H1 (cell line): Measurements from ENCODE around the gene LIG3. TPM values are rescaled to one million over a fixed set of nuclear protein-coding genes. Genes with fewer than 3 reads are reported as not detected.

Source experiments
- CTCF ChIA-PET: fragments of 300-600 bp; sonication (Branson Sonifier 250); formaldehyde crosslinking; loops from one replicate; lab custom pipeline; 2021; ENCODE audit not compliant: partially characterized antibody; lab: Charles Lee
- POLR2A ChIA-PET: fragments of 300-600 bp; sonication (Branson Sonifier 250); formaldehyde crosslinking; loops from one replicate; lab custom pipeline; 2021; ENCODE audit warnings: inconsistent platforms; ENCODE audit not compliant: partially characterized antibody; lab: Charles Lee
- DNase-seq, 2 experiments: peaks; one replicate each; pipeline versions ENCODE4 v3.0.0 to v3.0.0-alpha.2; 2010 to 2022; ENCODE audit warnings: low spot score in 2 of 2, low read depth in 1 of 2, mixed read lengths in 1 of 2
- FAIRE-seq: peaks from 2 replicates; lab custom pipeline; 2011; peaks lifted over from hg19 to GRCh38; lab: Jason Lieb, UNC
- H2AFZ ChIP-seq: 2 replicates; pipeline ENCODE4 v1.8.1; 2012; ENCODE audit warnings: low read length, inconsistent platforms
- H2AK5ac ChIP-seq: 2 replicates; pipeline ENCODE4 v1.6.1; 2013; ENCODE audit warnings: low read depth, low read length
- H2BK120ac ChIP-seq: replicated peaks from 2 replicates; pipeline ENCODE3; 2013; ENCODE audit warnings: low read depth, low read length, inconsistent platforms
- H2BK12ac ChIP-seq: 2 replicates; pipeline ENCODE4 v1.6.1; 2013; ENCODE audit warnings: low read depth, low read length
- H2BK15ac ChIP-seq: 2 replicates; pipeline ENCODE4 v1.6.1; 2013; ENCODE audit warnings: low read length
- H2BK20ac ChIP-seq: 2 replicates; pipeline ENCODE4 v1.6.1; 2013; ENCODE audit warnings: low read length
- H2BK5ac ChIP-seq: 2 replicates; pipeline ENCODE4 v1.6.1; 2013; ENCODE audit warnings: low read depth, low read length
- H3K14ac ChIP-seq: 2 replicates; pipeline ENCODE4 v1.6.1; 2013; ENCODE audit warnings: inconsistent platforms; ENCODE audit not compliant: insufficient read length
- H3K18ac ChIP-seq: 2 replicates; pipeline ENCODE4 v1.6.1; 2013; ENCODE audit warnings: low read length; ENCODE audit errors: extremely low read depth
- H3K23ac ChIP-seq: 2 replicates; pipeline ENCODE4 v1.6.1; 2013; ENCODE audit warnings: inconsistent platforms; ENCODE audit not compliant: insufficient read length
- H3K23me2 ChIP-seq: 2 replicates; pipeline ENCODE4 v1.6.1; 2013; ENCODE audit warnings: low read depth, low read length
- H3K27ac ChIP-seq: 2 replicates; pipeline ENCODE4 v1.6.1; 2011; ENCODE audit warnings: low read depth, low read length, inconsistent platforms
- H3K27me3 ChIP-seq, 4 experiments: replicated peaks in 1 of 4; 1 replicate in 1 of 4; 2 replicates in 3 of 4; pipeline versions ENCODE4 v1.6.1 to v1.8.1; 2011 to 2013; ENCODE audit warnings: low read length in 3 of 4, mild to moderate bottlenecking in 3 of 4, inconsistent platforms in 2 of 4, mixed read lengths in 2 of 4, moderate library complexity in 1 of 4; ENCODE audit not compliant: control insufficient read depth in 3 of 4, insufficient read depth in 3 of 4; ENCODE audit errors: extremely low read depth in 1 of 4
- H3K36me3 ChIP-seq, 4 experiments: 2 replicates each; pipeline versions ENCODE4 v1.6.1 to v1.8.1; 2011 to 2013; ENCODE audit warnings: mild to moderate bottlenecking in 4 of 4, low read length in 3 of 4, moderate library complexity in 2 of 4, control low read depth in 1 of 4, inconsistent platforms in 1 of 4; ENCODE audit not compliant: insufficient read depth in 4 of 4, control insufficient read depth in 2 of 4
- H3K4ac ChIP-seq: replicated peaks from 2 replicates; pipeline ENCODE3; 2013; ENCODE audit warnings: low read length, low read depth, mixed read lengths, inconsistent platforms; ENCODE audit not compliant: insufficient read length
- H3K4me1 ChIP-seq, 4 experiments: replicated peaks in 1 of 4; 1 replicate in 1 of 4; 2 replicates in 3 of 4; pipeline versions ENCODE4 v1.6.1 to v1.8.1; 2011 to 2013; ENCODE audit warnings: low read length in 3 of 4, inconsistent platforms in 2 of 4, mixed read lengths in 1 of 4; ENCODE audit not compliant: insufficient read depth in 4 of 4, control insufficient read depth in 3 of 4
- H3K4me2 ChIP-seq, 2 experiments: 2 replicates each; pipeline versions ENCODE4 v1.6.1 to v1.8.1; 2011 to 2013; ENCODE audit warnings: low read depth in 2 of 2, low read length in 2 of 2, control low read depth in 1 of 2, inconsistent platforms in 1 of 2, mild to moderate bottlenecking in 1 of 2; ENCODE audit not compliant: insufficient read depth in 1 of 2
- H3K4me3 ChIP-seq, 4 experiments: fragments of 200-600, 300-600 bp in 1 of 4; sonication (generic), shearing (Covaris generic), sonication (Bioruptor Twin) in 1 of 4; 2 replicates each; pipeline versions ENCODE4 v1.5.1 to v1.8.1; 2011 to 2016; ENCODE audit warnings: low read length in 4 of 4, low read depth in 3 of 4, control low read depth in 2 of 4, inconsistent platforms in 2 of 4, mild to moderate bottlenecking in 2 of 4, mixed read lengths in 1 of 4, moderate library complexity in 1 of 4; ENCODE audit not compliant: insufficient read depth in 2 of 4; ENCODE audit errors: extremely low read depth in 1 of 4
- H3K56ac ChIP-seq: replicated peaks from 2 replicates; pipeline ENCODE3; 2013; ENCODE audit warnings: low read depth, mild to moderate bottlenecking, mixed read lengths, low read length, inconsistent platforms; ENCODE audit not compliant: insufficient read length
- H3K79me1 ChIP-seq: 2 replicates; pipeline ENCODE4 v1.6.1; 2013; ENCODE audit warnings: low read depth, low read length, control low read depth
- H3K79me2 ChIP-seq, 2 experiments: 2 replicates each; pipeline versions ENCODE4 v1.6.1 to v1.8.1; 2012 to 2013; ENCODE audit warnings: low read length in 2 of 2, mild to moderate bottlenecking in 2 of 2, inconsistent platforms in 1 of 2; ENCODE audit not compliant: insufficient read depth in 2 of 2, control insufficient read depth in 1 of 2
- H3K9ac ChIP-seq, 4 experiments: replicated peaks in 1 of 4; 1 replicate in 1 of 4; 2 replicates in 3 of 4; pipeline versions ENCODE4 v1.6.1 to v1.8.1; 2011 to 2013; ENCODE audit warnings: low read depth in 3 of 4, low read length in 3 of 4, control low read depth in 2 of 4, mild to moderate bottlenecking in 2 of 4, moderate library complexity in 2 of 4, inconsistent platforms in 1 of 4; ENCODE audit errors: extremely low read depth in 1 of 4
- H3K9me3 ChIP-seq, 2 experiments: 2 replicates each; pipeline versions ENCODE4 v1.6.1 to v1.8.1; 2012 to 2013; ENCODE audit warnings: mild to moderate bottlenecking in 2 of 2, moderate library complexity in 2 of 2, control low read depth in 1 of 2, inconsistent platforms in 1 of 2, low read depth in 1 of 2, low read length in 1 of 2, mixed read lengths in 1 of 2; ENCODE audit not compliant: insufficient read depth in 2 of 2
- H4K20me1 ChIP-seq, 2 experiments: replicated peaks in 1 of 2; 2 replicates each; pipeline versions ENCODE3 to v1.8.1; 2011 to 2013; ENCODE audit warnings: inconsistent platforms in 2 of 2, low read length in 2 of 2, mild to moderate bottlenecking in 1 of 2; ENCODE audit not compliant: insufficient read depth in 2 of 2, control insufficient read depth in 1 of 2
- H4K5ac ChIP-seq: 2 replicates; pipeline ENCODE4 v1.6.1; 2013; ENCODE audit warnings: low read length, low read depth, mixed read lengths, inconsistent platforms; ENCODE audit not compliant: insufficient read length
- H4K8ac ChIP-seq: 2 replicates; pipeline ENCODE4 v1.8.0; 2013; ENCODE audit warnings: mild to moderate bottlenecking, moderate library complexity, low read length, inconsistent platforms; ENCODE audit not compliant: insufficient read depth; ENCODE audit errors: extremely low read depth
- H4K91ac ChIP-seq: replicated peaks from 2 replicates; pipeline ENCODE3; 2013; ENCODE audit warnings: low read length, mixed read lengths, inconsistent platforms; ENCODE audit not compliant: insufficient read length
- ASH2L ChIP-seq: fragments of 200-600, 300-600 bp; sonication (generic); IDR thresholded peaks from one replicate; pipeline ENCODE4 v1.7.1; 2017; ENCODE audit warnings: low read length
- BRCA1 ChIP-seq: IDR thresholded peaks from 2 replicates; pipeline ENCODE4 v1.6.1; 2012; ENCODE audit warnings: low read depth, low read length, improper control_type of control experiment
- CEBPB ChIP-seq: IDR thresholded peaks from 2 replicates; pipeline ENCODE4 v1.6.1; 2012; ENCODE audit warnings: low read depth, low read length
- CTBP2 ChIP-seq: IDR thresholded peaks from 2 replicates; pipeline ENCODE4 v1.7.0; 2011; ENCODE audit warnings: borderline replicate concordance, mild to moderate bottlenecking, moderate library complexity, mixed read lengths, low read length; ENCODE audit not compliant: insufficient read depth, insufficient read length
- EZH2 ChIP-seq: fragments of 200-600 bp; sonication (generic); IDR thresholded peaks from 2 replicates; pipeline ENCODE4 v1.7.1; 2012; ENCODE audit warnings: low read depth, mild to moderate bottlenecking, moderate library complexity, low read length, inconsistent platforms; ENCODE audit not compliant: severe bottlenecking
- JUN ChIP-seq: IDR thresholded peaks from 2 replicates; pipeline ENCODE4 v1.6.1; 2011; ENCODE audit warnings: low read depth, mild to moderate bottlenecking, improper control_type of control experiment, low read length
- JUND ChIP-seq: IDR thresholded peaks from 2 replicates; pipeline ENCODE4 v1.6.1; 2011; ENCODE audit warnings: mild to moderate bottlenecking, improper control_type of control experiment, low read length
- KDM1A ChIP-seq: fragments of 200-600, 300-600 bp; sonication (generic); IDR thresholded peaks from 2 replicates; pipeline ENCODE4 v1.7.1; 2016; ENCODE audit warnings: mild to moderate bottlenecking, low read length, borderline replicate concordance
- KDM4A ChIP-seq: IDR thresholded peaks from one replicate; pipeline ENCODE4 v1.7.1; 2012; ENCODE audit warnings: low read depth, mild to moderate bottlenecking, moderate library complexity, low read length, inconsistent platforms; ENCODE audit not compliant: severe bottlenecking
- KDM5A ChIP-seq: fragments of 200-600 bp; IDR thresholded peaks from 2 replicates; pipeline ENCODE4 v1.7.1; 2012; ENCODE audit warnings: mild to moderate bottlenecking, low read length, inconsistent platforms, mixed read lengths
- PHF8 ChIP-seq: fragments of 200-600 bp; sonication (generic); conservative IDR thresholded peaks from 2 replicates; pipeline ENCODE4 v1.7.1; 2012; ENCODE audit warnings: low read depth, mild to moderate bottlenecking, inconsistent platforms, low read length, moderate library complexity
- SIX5 ChIP-seq: IDR thresholded peaks from 2 replicates; pipeline ENCODE4 v1.6.1; 2011; ENCODE audit warnings: mild to moderate bottlenecking, low read depth, low read length
- SRF ChIP-seq: IDR thresholded peaks from 2 replicates; pipeline ENCODE4 v1.6.1; 2011; ENCODE audit warnings: mild to moderate bottlenecking, low read depth, low read length, moderate library complexity
- TBP ChIP-seq: IDR thresholded peaks from 2 replicates; pipeline ENCODE4 v1.6.1; 2011; ENCODE audit warnings: low read depth, low read length, improper control_type of control experiment
- TEAD4 ChIP-seq: IDR thresholded peaks from 2 replicates; pipeline ENCODE4 v1.6.1; 2012; ENCODE audit warnings: low read depth, low read length, inconsistent platforms, mixed read lengths
- YY1 ChIP-seq: IDR thresholded peaks from 2 replicates; pipeline ENCODE4 v1.6.1; 2011; ENCODE audit warnings: low read depth, mild to moderate bottlenecking, low read length
- WGBS, 2 experiments: shearing (Covaris generic) in 1 of 2; methylation state at CpG; one replicate each; pipeline versions ENCODE4 v1.1.6 to v1.1.7; 2013 to 2015; ENCODE audit warnings: low lambda C conversion rate in 2 of 2, mixed read lengths in 2 of 2, inconsistent platforms in 1 of 2, low coverage in 1 of 2, missing lambda C conversion rate in 1 of 2; ENCODE audit not compliant: insufficient replicate concordance in 2 of 2, insufficient coverage in 1 of 2, insufficient read length in 1 of 2; ENCODE audit errors: extremely low coverage in 1 of 2, missing lambda C conversion rate in 1 of 2; 5-methylcytosine and 5-hydroxymethylcytosine counted together
- polyA plus RNA-seq, 7 experiments: library from polyadenylated mRNA; depleted of rRNA in 3 of 7; stranded (reverse) in 5 of 7; unstranded in 2 of 7; fragments of >200 nt in 5 of 7; fragments of 200-250 nt in 2 of 7; gene quantifications; 1 replicate in 5 of 7; 2 replicates in 1 of 7; 4 replicates in 1 of 7; pipeline versions ENCODE4 v1.2.1 to v1.2.3, GENCODE V29; 2011 to 2013; ENCODE audit warnings: missing spikeins in 2 of 7, mixed read lengths in 2 of 7
- total RNA-seq: library from RNA; stranded (reverse); fragmentation: NEBNext Ultra II Directional; extraction: Animal tissue kit (Norgen Biotek cat#: 25700); gene quantifications from 2 replicates; pipeline ENCODE4 v1.2.1, GENCODE V29; 2021

LIG3 gene
- total and polyA plus RNA-seq, 2 of the 8 experiments (the other 6 are each of a cell fraction or from before 2014, with no cell fraction given), result 63.6 to 89.3 TPM

GRCh38 chr17:35046740-35047283 lies 66.5 kb downstream of the LIG3 start:
- DNase-seq (no peak), FAIRE-seq (no peak)
- 91% methylated on average over 5 of the region's 5 CpGs; no CpG with 5 or more reads in 1 of the 2 experiments for WGBS, 2 experiments
- no peaks in the 10 kb centered on the region for H3K9me3 ChIP-seq
- no peak overlapping the region for H4K5ac ChIP-seq
- H3K4me3 ChIP-seq, result no peak overlapping the region
- peaks cover 0 to 2% of the 10 kb centered on the region in 2 experiments for H4K20me1 ChIP-seq
- H2BK15ac ChIP-seq, result no peak overlapping the region
- H3K27ac ChIP-seq, result no peak overlapping the region
- H2BK20ac ChIP-seq, result no peak overlapping the region
- H3K79me2 ChIP-seq, result no peaks in the 10 kb centered on the region
- no peak overlapping the region for H2AK5ac ChIP-seq
- no peaks in the 10 kb centered on the region for H3K27me3 ChIP-seq
- H3K9ac ChIP-seq, result no peak overlapping the region
- no peak overlapping the region for H2BK5ac ChIP-seq
- no peaks in the 10 kb centered on the region for H3K79me1 ChIP-seq
- no peak overlapping the region for H2BK12ac ChIP-seq
- POLR2A ChIA-PET, result no interaction called here
- no peak overlapping the region for H4K8ac ChIP-seq
- CTCF ChIA-PET, result no interaction called here
- H3K14ac ChIP-seq, result no peak overlapping the region
- no peak overlapping the region for H3K18ac ChIP-seq
- H3K4me1 ChIP-seq, result no peaks in the 10 kb centered on the region
- H4K91ac ChIP-seq, result no peak overlapping the region
- no peak overlapping the region for H2AFZ ChIP-seq
- no peak overlapping the region for H3K4me2 ChIP-seq
- no peak overlapping the region for H3K56ac ChIP-seq
- no peaks in the 10 kb centered on the region; the same call in 1 of the 2 replicates for H3K23me2 ChIP-seq
- no peaks in the 10 kb centered on the region for H3K36me3 ChIP-seq
- H3K4ac ChIP-seq, result no peak overlapping the region
- no peak overlapping the region for H2BK120ac ChIP-seq
- no peak overlapping the region for H3K23ac ChIP-seq
- TF ChIP-seq PHF8 (no peak), KDM4A (no peak), YY1 (no peak), EZH2 (no peak), KDM1A (no peak), SRF (no peak), SIX5 (no peak), KDM5A (no peak), JUN (no peak), TEAD4 (no peak), ASH2L (no peak), BRCA1 (no peak), CEBPB (no peak), TBP (no peak), JUND (no peak), CTBP2 (no peak)
